B cell (primary cell): ENCODE measurements around the gene CNTNAP2. TPM values are rescaled to one million over a fixed set of nuclear protein-coding genes. Genes with fewer than 3 reads are reported as not detected.

Experiments
- ATAC-seq: fragments of 200-7000 bp; cut with Tn5 transposase; one replicate; pipeline ENCODE4 v1.10.0; 2021; ENCODE audit warnings: low read depth, mild to moderate bottlenecking, moderate number of reproducible peaks, moderate library complexity
- CTCF ChIA-PET: fragments of 350-600 bp; sonication (Branson Sonifier 250); formaldehyde crosslinking; loops from one replicate; lab custom pipeline; 2021; ENCODE audit warnings: antibody characterized with exemption, inconsistent platforms; lab: Charles Lee
- POLR2A ChIA-PET: fragments of 350-600 bp; sonication (Branson Sonifier 250); formaldehyde crosslinking; loops from one replicate; lab custom pipeline; 2021; ENCODE audit warnings: antibody characterized with exemption; lab: Charles Lee
- DNase-seq: peaks from one replicate; pipeline ENCODE4 v3.0.0; 2013
- H2AFZ ChIP-seq: 2 replicates; pipeline ENCODE4 v1.6.1; 2012; ENCODE audit warnings: mild to moderate bottlenecking, low read depth, low read length; ENCODE audit not compliant: insufficient read depth, poor library complexity, severe bottlenecking
- H3K27ac ChIP-seq, 2 donors: 1 replicate in 1 of 2; 2 replicates in 1 of 2; pipeline ENCODE4 v1.5.1; 2012 to 2013; ENCODE audit warnings: low read length in 2 of 2, mild to moderate bottlenecking in 2 of 2, moderate library complexity in 1 of 2
- H3K27me3 ChIP-seq, 4 experiments: fragments of 200-600 bp in 1 of 4; sonication (generic) in 1 of 4; replicated peaks in 1 of 4; 1 replicate in 2 of 4; 2 replicates in 2 of 4; pipeline versions ENCODE4 v1.6.1 to v1.7.0; 2013 to 2016; ENCODE audit warnings: low read length in 3 of 4, mild to moderate bottlenecking in 2 of 4, mixed read lengths in 1 of 4, moderate library complexity in 1 of 4; ENCODE audit not compliant: insufficient read depth in 4 of 4, control insufficient read depth in 3 of 4; ENCODE audit errors: control extremely low read depth in 1 of 4
- H3K36me3 ChIP-seq, 2 experiments: replicated peaks in 1 of 2; 1 replicate in 1 of 2; 2 replicates in 1 of 2; pipeline versions ENCODE4 v1.6.1 to v1.7.1; 2013; ENCODE audit warnings: low read length in 1 of 2; ENCODE audit not compliant: insufficient read depth in 2 of 2, control insufficient read depth in 1 of 2; ENCODE audit errors: control extremely low read depth in 1 of 2, extremely low read depth in 1 of 2
- H3K4me1 ChIP-seq, 2 donors: fragments of 200-600 bp in 1 of 2; sonication (generic) in 1 of 2; 1 replicate in 1 of 2; 2 replicates in 1 of 2; pipeline versions ENCODE4 v1.5.1 to v1.6.1; 2013 to 2017; ENCODE audit warnings: low read length in 2 of 2; ENCODE audit not compliant: control insufficient read depth in 2 of 2, insufficient read depth in 2 of 2
- H3K4me2 ChIP-seq: replicated peaks from 2 replicates; pipeline ENCODE3; 2012; ENCODE audit warnings: mild to moderate bottlenecking, low read depth, low read length; ENCODE audit not compliant: poor library complexity, severe bottlenecking
- H3K4me3 ChIP-seq, 5 experiments: fragments of 200-600 bp in 1 of 5; sonication (generic) in 1 of 5; 1 replicate in 3 of 5; 2 replicates in 2 of 5; pipeline versions ENCODE4 v1.5.1 to v1.7.0; 2011 to 2016; ENCODE audit warnings: low read length in 4 of 5, mild to moderate bottlenecking in 4 of 5, low read depth in 2 of 5, control low read depth in 1 of 5, moderate library complexity in 1 of 5; ENCODE audit not compliant: insufficient read depth in 1 of 5; ENCODE audit errors: control extremely low read depth in 1 of 5, extremely low read depth in 1 of 5
- H3K79me2 ChIP-seq: fragments of 200-600 bp; sonication (generic); one replicate; pipeline ENCODE4 v1.6.0; 2016; ENCODE audit warnings: low read length; ENCODE audit not compliant: control insufficient read depth, insufficient read depth
- H3K9ac ChIP-seq: fragments of 200-600 bp; sonication (generic); 2 replicates; pipeline ENCODE4 v1.6.1; 2017; ENCODE audit warnings: mild to moderate bottlenecking, low read length, moderate library complexity
- H3K9me3 ChIP-seq, 3 donors: one replicate each; pipeline versions ENCODE4 v1.6.1 to v1.7.1; 2013; ENCODE audit warnings: low read length in 2 of 3; ENCODE audit not compliant: control insufficient read depth in 2 of 3, insufficient read depth in 1 of 3; ENCODE audit errors: control extremely low read depth in 1 of 3
- H4K20me1 ChIP-seq: 2 replicates; pipeline ENCODE4 v1.6.0; 2012; ENCODE audit warnings: mild to moderate bottlenecking, low read length; ENCODE audit not compliant: insufficient read depth, control insufficient read depth, poor library complexity, severe bottlenecking
- H3K27ac Mint-ChIP-seq: one replicate; pipeline ENCODE4 v1.8.0; 2021; ENCODE audit warnings: mixed read lengths
- H3K27me3 Mint-ChIP-seq: one replicate; pipeline ENCODE4 v1.8.0; 2021; ENCODE audit warnings: mixed read lengths
- H3K4me1 Mint-ChIP-seq: one replicate; pipeline ENCODE4 v1.8.0; 2021; ENCODE audit warnings: mixed read lengths
- H3K4me3 Mint-ChIP-seq: one replicate; pipeline ENCODE4 v1.8.0; 2021; ENCODE audit warnings: mixed read lengths
- H3K9me3 Mint-ChIP-seq: one replicate; pipeline ENCODE4 v1.8.0; 2022; ENCODE audit warnings: mixed read lengths; ENCODE audit not compliant: insufficient read depth
- CTCF ChIP-seq: fragments of 200-600 bp; IDR thresholded peaks from one replicate; pipeline ENCODE4 v1.8.0; 2022; ENCODE audit warnings: antibody characterized with exemption, mild to moderate bottlenecking
- EZH2 ChIP-seq: IDR thresholded peaks from 2 replicates; pipeline ENCODE4 v1.6.1; 2012; ENCODE audit warnings: borderline replicate concordance, low read depth, mild to moderate bottlenecking, moderate library complexity, low read length; ENCODE audit not compliant: insufficient read depth, poor library complexity, severe bottlenecking
- WGBS: methylation state at CpG from one replicate; pipeline ENCODE4 v1.1.5; 2013; ENCODE audit warnings: missing lambda C conversion rate; ENCODE audit not compliant: insufficient coverage; 5-methylcytosine and 5-hydroxymethylcytosine counted together
- intact Hi-C: fragments of 100-400 bp; cut with micrococcal nuclease; formaldehyde crosslinking; loops from one replicate; pipeline ENCODE4 v1.10.0; 2022
- polyA plus RNA-seq: library from polyadenylated mRNA; depleted of rRNA; stranded (reverse); fragments of >200 nt; gene quantifications from 2 replicates; pipeline ENCODE4 v1.2.3, GENCODE V29; 2012
- total RNA-seq, 2 donors: library from RNA; stranded (reverse); fragments of 120-200 nt in 1 of 2; gene quantifications; 1 replicate in 1 of 2; 2 replicates in 1 of 2; pipeline versions ENCODE4 v1.2.3 to v1.2.4, GENCODE V29; 2013 to 2022

CNTNAP2 gene
- total and polyA plus RNA-seq, 2 donors (not counting 1 experiment from before 2014, with no cell fraction given), result 7.4 to 16.6 TPM

GRCh38 chr7:147563669-147564068 is 1447.1 kb downstream of the CNTNAP2 start:
- Histone ChIP-seq H3K4me3 (no peak overlapping the region), H3K4me2 (no peak overlapping the region), H3K9ac (no peak overlapping the region), H3K79me2 (no peaks in the 10 kb centered on the region), H3K36me3 (no peaks in the 10 kb centered on the region), H2AFZ (no peak overlapping the region), H3K27ac (no peak overlapping the region), H3K4me1 (no peaks in the 10 kb centered on the region), H4K20me1 (no peaks in the 10 kb centered on the region), H3K9me3 (no peaks in the 10 kb centered on the region), H3K27me3 (no peaks in the 10 kb centered on the region)
- no peak for TF ChIP-seq EZH2
- TF ChIP-seq CTCF, result no peak
- Mint-ChIP-seq H3K4me1 (no peaks in the 10 kb centered on the region), H3K27ac (no peak overlapping the region), H3K27me3 (no peaks in the 10 kb centered on the region), H3K4me3 (no peak overlapping the region), H3K9me3 (peaks cover 5% of the 10 kb centered on the region)
- ATAC-seq (no peak), DNase-seq (no peak)
- POLR2A ChIA-PET, result no interaction called here
- intact Hi-C loops, result no loop called here
- CTCF ChIA-PET, result no interaction called here
- WGBS, result 89% methylated on average over 1 of the region's 1 CpG

- Mint-ChIP-seq H3K27me3 (no peaks in the 10 kb centered on the region), H3K4me3 (no peak overlapping the region), H3K27ac (no peak overlapping the region), H3K4me1 (no peaks in the 10 kb centered on the region), H3K9me3 (peaks cover 6% of the 10 kb centered on the region)
- ATAC-seq, result no peak
- Histone ChIP-seq H3K36me3 (no peaks in the 10 kb centered on the region), H3K9ac (no peak overlapping the region), H4K20me1 (no peaks in the 10 kb centered on the region), H3K4me3 (no peak overlapping the region), H3K27ac (no peak overlapping the region), H3K79me2 (no peaks in the 10 kb centered on the region), H3K4me1 (no peaks in the 10 kb centered on the region), H3K9me3 (no peaks in the 10 kb centered on the region), H3K4me2 (no peak overlapping the region), H2AFZ (no peak overlapping the region), H3K27me3 (no peaks in the 10 kb centered on the region)
- no peak for DNase-seq
- intact Hi-C loops, result no loop called here
- ChIA-PET POLR2A (no interaction called here), CTCF (no interaction called here)
- WGBS, result no CpG with 5 or more reads among the region's 4 CpGs
- TF ChIP-seq EZH2 (no peak), CTCF (no peak)
These were observed 1448.3 kb downstream of the CNTNAP2 start for GRCh38 chr7:147564786-147565476.
